GM18511 (cell line): Measurements from ENCODE around the gene CLASP1.
"Not testable (repeated sequence)": the region's sequence is repeated elsewhere in the genome, so short reads cannot be mapped to it uniquely, and the experiment has no call there.

Experiments
- ATAC-seq: cut with Tn5 transposase; IDR thresholded peaks from one replicate; pipeline ENCODE4 v1.9.1; 2021; ENCODE audit warnings: mild to moderate bottlenecking, moderate library complexity; ENCODE audit not compliant: unreplicated experiment

CLASP1 gene

GRCh38 chr2:121479882-121480522, 169.3 kb downstream of the CLASP1 start:
- no peak for ATAC-seq

GRCh38 chr2:121478996-121479745, 170.1 kb downstream of the CLASP1 start:
- ATAC-seq: no peak

- ATAC-seq: not testable (repeated sequence)
Measured at GRCh38 chr2:121478358-121478995, 170.8 kb downstream of the CLASP1 start.

DNA sequence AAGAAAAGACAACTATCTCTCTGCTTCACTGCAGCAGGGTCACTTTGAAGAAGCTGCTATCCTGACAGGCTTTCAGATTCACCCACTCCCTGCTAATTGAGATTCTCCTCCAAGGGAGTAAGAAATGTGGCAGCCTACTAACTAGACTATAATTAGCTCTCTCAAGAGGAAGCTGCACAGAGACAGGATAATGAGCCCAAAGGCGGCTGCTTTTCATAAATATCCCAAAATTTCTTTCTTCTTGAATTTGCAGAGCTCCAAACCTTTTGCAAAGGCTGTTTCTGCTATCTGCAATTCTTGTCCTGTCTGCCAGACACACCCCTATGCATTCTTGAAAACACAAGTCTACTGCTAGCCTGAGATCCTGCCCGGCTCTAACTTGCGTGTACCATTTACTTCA, 172.6 kb downstream of the CLASP1 start:
- no peak for ATAC-seq

GRCh38 chr2:121475811-121476571, 173.3 kb downstream of the CLASP1 start:
- ATAC-seq: no peak

GRCh38 chr2:121473512-121473911, 175.8 kb downstream of the CLASP1 start:
- ATAC-seq: no peak

GRCh38 chr2:121472470-121472993, 176.7 kb downstream of the CLASP1 start:
- no peak for ATAC-seq

- ATAC-seq: no peak
Measured at GRCh38 chr2:121471532-121472469, 177.5 kb downstream of the CLASP1 start.

GRCh38 chr2:121470917-121471316, 178.3 kb downstream of the CLASP1 start:
- ATAC-seq: no peak

DNA sequence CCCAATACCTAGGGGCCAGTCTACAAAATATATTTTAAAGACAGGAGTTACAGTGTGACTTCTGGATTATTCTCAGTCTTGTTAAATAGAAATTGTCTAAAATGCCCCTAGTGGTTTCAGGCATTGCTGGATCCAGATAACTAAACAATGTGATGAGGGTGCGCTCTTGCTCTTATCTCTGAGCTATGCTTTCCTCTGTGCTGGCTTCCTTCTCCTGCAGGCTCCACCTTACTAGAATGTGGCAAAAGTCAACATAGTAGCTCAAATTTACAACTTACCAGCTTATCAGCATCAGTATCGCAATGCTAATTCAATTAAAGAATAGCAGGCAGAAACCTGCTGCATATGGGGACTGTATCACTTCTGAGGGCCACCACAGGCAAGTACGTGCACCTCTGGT, 179.9 kb downstream of the CLASP1 start:
- ATAC-seq: no peak

DNA sequence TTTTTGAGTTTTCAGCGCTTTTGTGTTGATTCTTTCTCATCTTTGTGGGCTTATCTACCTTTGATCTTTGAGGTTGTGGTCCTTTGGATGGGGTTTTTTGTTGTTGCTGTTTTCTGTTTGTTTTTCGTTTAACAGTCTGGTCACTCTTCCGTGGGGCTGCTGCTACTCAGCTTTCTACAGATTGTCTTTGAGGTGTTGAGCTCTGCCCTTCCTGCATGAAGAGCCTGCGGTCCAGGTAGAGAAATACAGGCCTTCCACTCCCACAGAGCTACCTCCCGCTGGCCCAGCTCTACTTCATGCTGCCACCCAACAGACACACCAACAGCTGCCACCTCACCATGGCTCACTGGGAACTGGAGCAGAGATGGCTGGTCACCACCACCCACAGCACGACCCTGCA, 180.3 kb downstream of the CLASP1 start:
- ATAC-seq: no peak

- ATAC-seq: no peak
Measured at GRCh38 chr2:121459291-121459690, 190.0 kb downstream of the CLASP1 start.

DNA sequence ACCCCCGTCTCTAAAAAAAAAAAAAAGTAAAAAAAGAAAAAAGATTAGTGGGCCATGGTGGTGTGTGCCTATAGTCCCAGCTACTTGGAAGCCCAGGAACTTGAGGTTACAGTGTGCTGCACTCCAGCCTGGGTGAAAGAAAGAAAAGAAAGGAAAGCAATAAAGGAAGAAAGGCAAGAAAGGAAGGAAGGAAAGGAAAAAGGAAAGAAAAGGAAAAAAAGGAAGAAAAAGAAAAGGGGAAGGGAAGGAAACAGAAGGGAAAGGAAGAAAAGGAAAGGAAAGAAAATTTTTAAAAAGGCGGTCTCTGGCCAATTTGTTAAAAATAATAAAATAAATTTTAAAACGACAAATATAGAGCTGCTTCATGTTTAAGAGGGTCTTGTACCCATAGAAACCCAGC, 192.9 kb downstream of the CLASP1 start:
- ATAC-seq: no peak

DNA sequence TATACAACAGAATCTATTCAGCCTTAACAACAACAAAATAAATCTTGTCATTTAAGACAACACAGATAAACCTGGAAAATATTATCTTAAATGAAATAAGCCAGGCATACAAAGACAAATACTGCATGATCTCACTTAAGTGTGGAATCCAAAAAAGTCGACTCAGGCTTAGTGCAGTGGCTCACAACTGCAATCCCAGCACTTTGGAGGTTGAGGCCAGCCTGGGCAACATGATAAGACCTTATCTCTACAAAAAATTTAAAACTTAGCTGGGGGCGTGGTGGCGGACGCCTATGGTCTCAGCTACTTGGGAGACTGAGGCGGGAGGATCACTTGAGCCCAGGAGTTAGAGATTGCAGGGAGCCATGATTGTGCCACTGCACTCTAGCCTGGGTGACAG, 193.8 kb downstream of the CLASP1 start:
- ATAC-seq: no peak

DNA sequence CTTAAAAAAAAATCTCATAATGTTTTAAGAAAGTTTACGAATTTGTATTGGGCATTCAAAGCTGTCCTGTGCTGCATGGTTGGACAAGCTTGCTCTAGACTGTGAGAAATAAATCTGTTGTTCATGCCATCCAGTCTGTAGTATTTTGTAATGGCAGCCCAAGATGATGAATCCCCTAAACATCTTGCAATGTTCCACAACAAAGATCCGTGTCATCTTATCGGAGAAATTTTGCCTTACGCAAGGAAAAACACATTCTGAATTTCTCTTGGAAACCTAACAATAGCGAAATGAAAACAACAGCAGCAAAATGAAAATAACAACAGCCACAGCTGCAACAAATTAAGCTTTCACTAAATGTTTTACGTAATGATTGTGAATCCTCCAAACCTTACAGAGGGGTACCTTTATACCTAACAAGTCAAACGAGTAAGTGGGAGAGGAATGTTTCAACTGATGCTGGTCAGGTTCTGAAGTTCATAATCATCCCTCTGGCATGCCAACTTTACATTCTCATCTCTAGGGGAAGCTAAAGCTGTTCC, 194.6 kb downstream of the CLASP1 start:
- no peak for ATAC-seq

- no peak for ATAC-seq
Measured at GRCh38 chr2:121451398-121451797, 197.9 kb downstream of the CLASP1 start.

DNA sequence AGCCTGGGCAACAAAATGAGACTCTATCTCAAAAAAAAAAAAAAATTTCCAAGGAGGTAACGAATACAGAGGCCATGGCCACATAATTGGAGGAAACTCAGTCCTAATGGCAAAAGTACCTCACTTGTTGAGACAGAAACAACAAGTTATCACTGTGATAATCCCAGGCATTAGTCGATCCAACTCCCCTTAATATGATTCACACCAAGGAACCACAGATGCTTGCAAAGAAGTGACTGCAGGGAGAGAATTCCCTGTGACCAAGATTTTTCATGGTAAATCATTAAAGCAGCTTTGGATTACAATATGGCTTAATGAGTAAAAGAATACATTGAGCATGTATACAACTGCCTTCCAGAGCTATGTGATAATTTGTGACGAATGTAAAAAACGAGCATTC, 199.0 kb downstream of the CLASP1 start:
- no peak for ATAC-seq

- ATAC-seq: no peak
Measured at GRCh38 chr2:121446647-121447241, 202.5 kb downstream of the CLASP1 start.

DNA sequence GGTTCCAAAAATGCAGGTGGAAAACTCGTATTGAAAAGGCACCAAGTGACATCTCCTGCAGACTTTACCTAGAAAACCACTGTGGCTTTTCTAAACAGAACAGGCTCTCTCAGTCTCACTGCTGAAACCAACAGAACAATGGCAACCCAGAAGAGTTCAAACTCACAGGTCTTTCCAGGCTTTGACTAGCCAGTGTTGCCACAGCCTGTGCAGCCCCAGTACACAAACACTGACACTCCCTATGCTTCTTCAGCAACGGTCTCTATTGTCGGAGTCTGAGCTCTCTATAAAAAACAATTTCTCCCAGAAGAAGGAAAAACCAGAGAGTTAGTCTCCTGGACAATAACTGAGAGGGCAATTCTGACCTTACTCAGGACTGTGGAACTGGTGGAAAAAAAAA, 206.4 kb downstream of the CLASP1 start:
- no peak for ATAC-seq
